Esophagus squamous epithelium (tissue), 4 donors: ENCODE data around the gene EXOC3L4.

Experiments
- CTCF ChIP-seq, 6 experiments: fragments of 450-650 bp in 4 of 6; fragments of 200-600 bp in 2 of 6; sonication (generic) in 2 of 6; IDR thresholded peaks; one replicate each; pipeline ENCODE4 v1.5.1; 2016 to 2019; ENCODE audit warnings: antibody characterized with exemption in 6 of 6, mild to moderate bottlenecking in 4 of 6, moderate library complexity in 4 of 6
- POLR2A ChIP-seq, 4 donors: fragments of 450-650 bp; IDR thresholded peaks; one replicate each; pipeline ENCODE4 v1.6.1; 2017; ENCODE audit warnings: antibody characterized with exemption in 4 of 4, mild to moderate bottlenecking in 4 of 4, moderate library complexity in 3 of 4

GRCh38 chr14:103055695-103056094 lies 38.8 kb upstream of the EXOC3L4 start:
- TF ChIP-seq CTCF (IDR thresholded peaks at IDR 0.05) = no peak
- TF ChIP-seq POLR2A (IDR thresholded peaks at IDR 0.05) = no peak
